Measurements from ENCODE around the gene ARHGAP24. TPM values are rescaled to one million over a fixed set of nuclear protein-coding genes. Genes with fewer than 3 reads are reported as not detected.

Gene ARHGAP24
- total and polyA plus RNA-seq, 2 of the 13 experiments (the other 11 are each of a cell fraction or from before 2014, with no cell fraction given), result 0.07 to 0.55 TPM

DNA sequence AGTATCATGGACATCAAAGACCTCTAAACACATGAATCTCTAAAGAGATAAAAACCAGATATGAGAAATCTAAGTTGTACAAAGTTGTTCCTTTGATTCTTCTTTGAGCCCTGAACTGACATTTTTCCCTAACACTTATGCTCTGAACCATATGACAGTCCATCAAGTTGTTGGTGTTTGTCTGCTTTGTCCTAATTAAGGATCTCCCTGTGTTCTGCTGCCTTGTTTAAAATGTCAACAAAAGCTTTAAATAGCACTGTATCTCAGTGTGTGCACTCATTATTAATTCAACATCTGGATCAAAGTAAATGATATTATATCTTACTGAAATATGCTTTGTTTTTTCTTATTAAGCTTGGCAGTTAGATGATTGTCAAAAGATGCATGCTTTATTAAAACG is 563.1 kb downstream of the ARHGAP24 start:
- POLR2A ChIA-PET, result no interaction called here
- intact Hi-C loops (cut with micrococcal nuclease; ENCODE audit: unreplicated experiment) (no loop called here), in situ Hi-C loops (cut with HindIII; ENCODE audit: extremely low pct_ligation_motif_present, low pct_unique_long_range_greater_than_20kb) (no loop called here)
- no TSS peak for BruUV-seq (replicated peaks)
- ATAC-seq, result no peak
- Histone ChIP-seq H3K9ac (ENCODE audit: insufficient read depth, low read depth, low read length) (no peak overlapping the region), H3K4me1 (ENCODE audit: insufficient read depth, low read length) (no peaks in the 10 kb centered on the region), H3K9me3 (ENCODE audit: low read length) (no peaks in the 10 kb centered on the region), H2AFZ (ENCODE audit: low read length) (no peak overlapping the region), H3K4me3 (replicated peaks in 1 of 3; ENCODE audit: insufficient read depth in 1 of 3, low read depth in 2 of 3, low read length in 3 of 3) (no peak overlapping the region), H3K79me2 (ENCODE audit: insufficient read depth, low read length) (no peaks in the 10 kb centered on the region), H4K20me1 (ENCODE audit: insufficient read depth, low read length) (no peaks in the 10 kb centered on the region), H3K36me3 (replicated peaks in 1 of 2; ENCODE audit: control insufficient read depth in 1 of 2, insufficient read depth in 2 of 2, low read length in 2 of 2) (no peaks in the 10 kb centered on the region), H3K27me3 (ENCODE audit: control insufficient read depth in 1 of 2, insufficient read depth in 2 of 2, low read length in 2 of 2) (no peaks in the 10 kb centered on the region), H3K27ac (ENCODE audit: extremely low read length, insufficient read depth, low read length) (no peak overlapping the region), H3K4me2 (ENCODE audit: low read depth, low read length) (no peak overlapping the region)
- WGBS (ENCODE audit: low lambda C conversion rate), result 45% methylated on average over 1 of the region's 1 CpG
- TF ChIP-seq ZNF775 (CRISPR knock-in tag; IDR thresholded peaks at IDR 0.05; ENCODE audit: borderline replicate concordance), result no peak
- TF ChIP-seq SMAD9 (CRISPR knock-in tag; IDR thresholded peaks at IDR 0.05), result no peak
- TF ChIP-seq, protein P1, sequence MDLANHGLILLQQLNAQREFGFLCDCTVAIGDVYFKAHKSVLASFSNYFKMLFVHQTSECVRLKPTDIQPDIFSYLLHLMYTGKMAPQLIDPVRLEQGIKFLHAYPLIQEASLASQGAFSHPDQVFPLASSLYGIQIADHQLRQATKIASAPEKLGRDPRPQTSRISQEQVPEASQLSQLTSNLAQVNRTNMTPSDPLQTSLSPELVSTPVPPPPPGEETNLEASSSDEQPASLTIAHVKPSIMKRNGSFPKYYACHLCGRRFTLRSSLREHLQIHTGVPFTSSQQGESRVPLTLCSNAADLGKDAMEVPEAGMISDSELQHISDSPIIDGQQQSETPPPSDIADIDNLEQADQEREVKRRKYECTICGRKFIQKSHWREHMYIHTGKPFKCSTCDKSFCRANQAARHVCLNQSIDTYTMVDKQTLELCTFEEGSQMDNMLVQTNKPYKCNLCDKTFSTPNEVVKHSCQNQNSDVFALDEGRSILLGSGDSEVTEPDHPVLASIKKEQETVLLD (CRISPR knock-in tag; IDR thresholded peaks at IDR 0.05; ENCODE audit: low read depth), result no peak
- no peak for TF ChIP-seq ZNF761 (CRISPR knock-in tag; conservative IDR thresholded peaks at IDR 0.05)
- TF ChIP-seq BHLHE40 (IDR thresholded peaks at IDR 0.05; ENCODE audit: low read length), result no peak
- no peak for TF ChIP-seq ZNF382 (CRISPR knock-in tag; IDR thresholded peaks at IDR 0.05; ENCODE audit: borderline replicate concordance)
- no peak for TF ChIP-seq PCBP2 (optimal IDR thresholded peaks at IDR 0.05; ENCODE audit: low read depth, low read length, poor library complexity, severe bottlenecking)
- no peak for TF ChIP-seq TCF7 (IDR thresholded peaks at IDR 0.05; ENCODE audit: low read depth)
- no peak for TF ChIP-seq ZNF83 (CRISPR knock-in tag; IDR thresholded peaks at IDR 0.05; ENCODE audit: borderline replicate concordance)
- TF ChIP-seq HOXA9 (CRISPR knock-in tag; IDR thresholded peaks at IDR 0.05; ENCODE audit: borderline replicate concordance), result no peak
- no peak for TF ChIP-seq ZNF33B (CRISPR knock-in tag; IDR thresholded peaks at IDR 0.05)
- no peak for TF ChIP-seq HNRNPLL (IDR thresholded peaks at IDR 0.05; ENCODE audit: low read depth, low read length, poor library complexity, severe bottlenecking)
- TF ChIP-seq, protein P2, sequence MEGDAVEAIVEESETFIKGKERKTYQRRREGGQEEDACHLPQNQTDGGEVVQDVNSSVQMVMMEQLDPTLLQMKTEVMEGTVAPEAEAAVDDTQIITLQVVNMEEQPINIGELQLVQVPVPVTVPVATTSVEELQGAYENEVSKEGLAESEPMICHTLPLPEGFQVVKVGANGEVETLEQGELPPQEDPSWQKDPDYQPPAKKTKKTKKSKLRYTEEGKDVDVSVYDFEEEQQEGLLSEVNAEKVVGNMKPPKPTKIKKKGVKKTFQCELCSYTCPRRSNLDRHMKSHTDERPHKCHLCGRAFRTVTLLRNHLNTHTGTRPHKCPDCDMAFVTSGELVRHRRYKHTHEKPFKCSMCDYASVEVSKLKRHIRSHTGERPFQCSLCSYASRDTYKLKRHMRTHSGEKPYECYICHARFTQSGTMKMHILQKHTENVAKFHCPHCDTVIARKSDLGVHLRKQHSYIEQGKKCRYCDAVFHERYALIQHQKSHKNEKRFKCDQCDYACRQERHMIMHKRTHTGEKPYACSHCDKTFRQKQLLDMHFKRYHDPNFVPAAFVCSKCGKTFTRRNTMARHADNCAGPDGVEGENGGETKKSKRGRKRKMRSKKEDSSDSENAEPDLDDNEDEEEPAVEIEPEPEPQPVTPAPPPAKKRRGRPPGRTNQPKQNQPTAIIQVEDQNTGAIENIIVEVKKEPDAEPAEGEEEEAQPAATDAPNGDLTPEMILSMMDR (CRISPR knock-in tag; IDR thresholded peaks at IDR 0.05), result no peak
- no peak for TF ChIP-seq ZNF788 (CRISPR knock-in tag; IDR thresholded peaks at IDR 0.05; ENCODE audit: borderline replicate concordance)
- TF ChIP-seq, protein P3, sequence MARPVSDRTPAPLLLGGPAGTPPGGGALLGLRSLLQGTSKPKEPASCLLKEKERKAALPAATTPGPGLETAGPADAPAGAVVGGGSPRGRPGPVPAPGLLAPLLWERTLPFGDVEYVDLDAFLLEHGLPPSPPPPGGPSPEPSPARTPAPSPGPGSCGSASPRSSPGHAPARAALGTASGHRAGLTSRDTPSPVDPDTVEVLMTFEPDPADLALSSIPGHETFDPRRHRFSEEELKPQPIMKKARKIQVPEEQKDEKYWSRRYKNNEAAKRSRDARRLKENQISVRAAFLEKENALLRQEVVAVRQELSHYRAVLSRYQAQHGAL (CRISPR knock-in tag; IDR thresholded peaks at IDR 0.05; ENCODE audit: not compliant biosample characterization), result no peak
- TF ChIP-seq, protein P4, sequence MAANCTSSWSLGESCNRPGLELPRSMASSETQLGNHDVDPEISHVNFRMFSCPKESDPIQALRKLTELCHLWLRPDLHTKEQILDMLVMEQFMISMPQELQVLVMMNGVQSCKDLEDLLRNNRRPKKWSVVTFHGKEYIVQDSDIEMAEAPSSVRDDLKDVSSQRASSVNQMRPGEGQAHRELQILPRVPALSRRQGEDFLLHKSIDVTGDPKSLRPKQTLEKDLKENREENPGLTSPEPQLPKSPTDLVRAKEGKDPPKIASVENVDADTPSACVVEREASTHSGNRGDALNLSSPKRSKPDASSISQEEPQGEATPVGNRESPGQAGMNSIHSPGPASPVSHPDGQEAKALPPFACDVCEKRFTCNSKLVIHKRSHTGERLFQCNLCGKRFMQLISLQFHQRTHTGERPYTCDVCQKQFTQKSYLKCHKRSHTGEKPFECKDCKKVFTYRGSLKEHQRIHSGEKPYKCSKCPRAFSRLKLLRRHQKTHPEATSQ (CRISPR knock-in tag; IDR thresholded peaks at IDR 0.05; ENCODE audit: borderline replicate concordance), result no peak
- TF ChIP-seq YEATS2 (CRISPR knock-in tag; IDR thresholded peaks at IDR 0.05; ENCODE audit: borderline replicate concordance), result no peak
- TF ChIP-seq TGIF2 (CRISPR knock-in tag; IDR thresholded peaks at IDR 0.05), result no peak
- TF ChIP-seq ZNF367 (CRISPR knock-in tag; IDR thresholded peaks at IDR 0.05; ENCODE audit: borderline replicate concordance), result no peak
- TF ChIP-seq GTF2F1 (IDR thresholded peaks at IDR 0.05; ENCODE audit: low read length), result no peak
- DNase-seq (ENCODE audit: low spot score), result no peak
- FAIRE-seq, result no peak
- CTCF ChIA-PET (ENCODE audit: low intra/inter-chr PET ratio, low total read pairs), result no interaction called here

Measured in HepG2 (cell line).